Muscle layer of colon (tissue), 2 donors: ENCODE results near the gene LBHD1.
A peak's percentile ranks its signal among the peaks of the same experiment; 100 is the strongest.

ENCODE experiments used
- H3K27ac ChIP-seq: one replicate; pipeline ENCODE4 v1.7.0; 2013; ENCODE audit warnings: low read depth, mild to moderate bottlenecking, low read length, moderate library complexity
- H3K27me3 ChIP-seq, 2 donors: one replicate each; pipeline ENCODE4 v1.7.0; 2013; ENCODE audit warnings: low read length in 2 of 2, mild to moderate bottlenecking in 2 of 2; ENCODE audit not compliant: insufficient read depth in 2 of 2, control insufficient read depth in 1 of 2
- H3K36me3 ChIP-seq: one replicate; pipeline ENCODE4 v1.7.0; 2013; ENCODE audit warnings: mild to moderate bottlenecking, low read length; ENCODE audit not compliant: insufficient read depth
- H3K4me1 ChIP-seq: one replicate; pipeline ENCODE4 v1.7.0; 2013; ENCODE audit warnings: mild to moderate bottlenecking, low read length; ENCODE audit not compliant: insufficient read depth
- H3K4me3 ChIP-seq, 2 donors: one replicate each; pipeline ENCODE4 v1.7.0; 2013; ENCODE audit warnings: low read length in 2 of 2, low read depth in 1 of 2, mild to moderate bottlenecking in 1 of 2, moderate library complexity in 1 of 2
- H3K9ac ChIP-seq: one replicate; pipeline ENCODE4 v1.7.0; 2013; ENCODE audit warnings: low read length
- H3K9me3 ChIP-seq: one replicate; pipeline ENCODE4 v1.7.0; 2013; ENCODE audit warnings: mild to moderate bottlenecking, low read length
- donor health status: abdominal sarcoma.
- donor health status: Adenocarcinoma of cecum.

LBHD1 gene

GRCh38 chr11:62689421-62690183 is 17.5 kb upstream of the LBHD1 start, which contains the start of gene LRRN4CL:
LRRN4CL (minus strand) TSS chr11:62689530; CDS start chr11:62688508, 1,022 bp downstream.
- peaks cover 18% of the 10 kb centered on the region for H3K36me3 ChIP-seq
- peak within 1 kb of the TSS; percentile 60 for H3K27ac ChIP-seq
- peaks cover 0 to 9% of the 10 kb centered on the region in 2 donors for H3K27me3 ChIP-seq
- no peaks in the 10 kb centered on the region for H3K9me3 ChIP-seq
- peak within 1 kb of the TSS; percentile 41 to 44 for H3K4me3 ChIP-seq
- H3K4me1 ChIP-seq, result peaks cover 14% of the 10 kb centered on the region
- no peak within 1 kb of the TSS for H3K9ac ChIP-seq

GRCh38 chr11:62688491-62688890 is 16.4 kb upstream of the LBHD1 start:
- peaks cover 11% of the 10 kb centered on the region for H3K4me1 ChIP-seq
- no peak overlapping the region for H3K9ac ChIP-seq
- H3K4me3 ChIP-seq, result peak overlapping the region; percentile 5 to 44
- H3K27ac ChIP-seq, result peak overlapping the region; percentile 60
- peaks cover 18% of the 10 kb centered on the region for H3K36me3 ChIP-seq
- no peaks in the 10 kb centered on the region for H3K9me3 ChIP-seq
- H3K27me3 ChIP-seq, result peaks cover 0 to 9% of the 10 kb centered on the region in 2 donors

GRCh38 chr11:62687508-62688396 is 15.7 kb upstream of the LBHD1 start:
- Histone ChIP-seq H3K4me1 (peaks cover 11% of the 10 kb centered on the region), H3K27ac (peak overlapping the region; percentile 60), H3K9me3 (no peaks in the 10 kb centered on the region), H3K27me3 (peaks cover 0 to 9% of the 10 kb centered on the region in 2 donors), H3K36me3 (peaks cover 14% of the 10 kb centered on the region), H3K9ac (no peak overlapping the region), H3K4me3 (peak overlapping the region; percentile 5 to 44)

- no peak overlapping the region for H3K4me3 ChIP-seq
- no peak overlapping the region for H3K27ac ChIP-seq
- H3K36me3 ChIP-seq, result peaks cover 4% of the 10 kb centered on the region
Observed at GRCh38 chr11:62682518-62682917, 10.5 kb upstream of the LBHD1 start.

GRCh38 chr11:62680825-62681240 is 8.8 kb upstream of the LBHD1 start:
- Histone ChIP-seq H3K9ac (no peak overlapping the region), H3K4me3 (no peak overlapping the region), H3K27ac (no peak overlapping the region), H3K27me3 (no peaks in the 10 kb centered on the region), H3K36me3 (peaks cover 17% of the 10 kb centered on the region), H3K4me1 (peaks cover 10% of the 10 kb centered on the region), H3K9me3 (no peaks in the 10 kb centered on the region)

More at GRCh38 chr11:62682518-62682917, 10.5 kb upstream of the LBHD1 start:
- Histone ChIP-seq H3K9me3 (no peaks in the 10 kb centered on the region), H3K27me3 (peaks cover 0 to under 1% of the 10 kb centered on the region in 2 donors), H3K9ac (no peak overlapping the region), H3K4me1 (peaks cover 9% of the 10 kb centered on the region)

- no peaks in the 10 kb centered on the region for H3K9me3 ChIP-seq
- peak within 1 kb of the TSS; percentile 84 for H3K9ac ChIP-seq
- H3K4me1 ChIP-seq, result peaks cover 10% of the 10 kb centered on the region
- H3K4me3 ChIP-seq, result peak within 1 kb of the TSS; percentile 67 to 88
- H3K36me3 ChIP-seq, result peaks cover 17% of the 10 kb centered on the region
- H3K27ac ChIP-seq, result peak within 1 kb of the TSS; percentile 89
- H3K27me3 ChIP-seq, result no peaks in the 10 kb centered on the region
Observed at GRCh38 chr11:62678770-62679696, 7.0 kb upstream of the LBHD1 start, which contains the start of gene UBXN1. UBXN1 (minus strand) TSS chr11:62679073; CDS start chr11:62678923, 150 bp downstream.

GRCh38 chr11:62678433-62678769 is 6.3 kb upstream of the LBHD1 start:
- Histone ChIP-seq H3K9ac (peak overlapping the region; percentile 84), H3K4me3 (peak overlapping the region; percentile 67 to 88), H3K9me3 (no peaks in the 10 kb centered on the region), H3K36me3 (peaks cover 17% of the 10 kb centered on the region), H3K27ac (peak overlapping the region; percentile 89), H3K4me1 (peaks cover 12% of the 10 kb centered on the region), H3K27me3 (no peaks in the 10 kb centered on the region)

- no peaks in the 10 kb centered on the region for H3K9me3 ChIP-seq
- H3K4me1 ChIP-seq, result peaks cover 19% of the 10 kb centered on the region
- H3K27ac ChIP-seq, result no peak overlapping the region
- no peaks in the 10 kb centered on the region for H3K27me3 ChIP-seq
- peak overlapping the region in 1 of 2 donors; percentile 88 for H3K4me3 ChIP-seq
- peaks cover 17% of the 10 kb centered on the region for H3K36me3 ChIP-seq
- H3K9ac ChIP-seq, result peak overlapping the region; percentile 84
Observed at GRCh38 chr11:62677714-62678113, 5.6 kb upstream of the LBHD1 start.

- H3K27ac ChIP-seq, result no peak overlapping the region
- H3K27me3 ChIP-seq, result no peaks in the 10 kb centered on the region
- H3K9ac ChIP-seq, result no peak overlapping the region
- no peaks in the 10 kb centered on the region for H3K9me3 ChIP-seq
- H3K4me3 ChIP-seq, result no peak overlapping the region
- H3K36me3 ChIP-seq, result peaks cover 17% of the 10 kb centered on the region
- H3K4me1 ChIP-seq, result peaks cover 22% of the 10 kb centered on the region
Observed at GRCh38 chr11:62677156-62677555, 5.1 kb upstream of the LBHD1 start.

- H3K4me1 ChIP-seq, result peaks cover 22% of the 10 kb centered on the region
- no peaks in the 10 kb centered on the region for H3K27me3 ChIP-seq
- no peaks in the 10 kb centered on the region for H3K9me3 ChIP-seq
- H3K9ac ChIP-seq, result no peak overlapping the region
- H3K27ac ChIP-seq, result no peak overlapping the region
- peaks cover 17% of the 10 kb centered on the region for H3K36me3 ChIP-seq
- H3K4me3 ChIP-seq, result no peak overlapping the region
Observed at GRCh38 chr11:62676698-62677097, 4.6 kb upstream of the LBHD1 start.
